HG02852 (cell line): ENCODE data around the gene CHIA.

ENCODE experiments used
- ATAC-seq: cut with Tn5 transposase; IDR thresholded peaks from one replicate; pipeline ENCODE4 v1.9.1; 2021; ENCODE audit warnings: mild to moderate bottlenecking, moderate library complexity; ENCODE audit not compliant: unreplicated experiment

CHIA gene

GRCh38 chr1:111290630-111291029, at the start of gene CHIA:
Gene CHIA, plus strand, starts transcription at chr1:111290851. Its CDS starts 19,617 bp downstream, at chr1:111310468.
- no peak for ATAC-seq

- no peak for ATAC-seq
Measured at GRCh38 chr1:111241797-111242196, 48.9 kb upstream of the CHIA start.

- ATAC-seq, result no peak
Measured at GRCh38 chr1:111242805-111243523, 47.7 kb upstream of the CHIA start.

GRCh38 chr1:111247125-111247838, 43.4 kb upstream of the CHIA start:
- no peak for ATAC-seq

GRCh38 chr1:111249960-111250359, 40.7 kb upstream of the CHIA start:
- no peak for ATAC-seq

GRCh38 chr1:111251570-111251969, 39.1 kb upstream of the CHIA start:
- no peak for ATAC-seq

- no peak for ATAC-seq
Measured at GRCh38 chr1:111252786-111253185, 37.9 kb upstream of the CHIA start.

GRCh38 chr1:111253876-111254275, 36.8 kb upstream of the CHIA start:
- no peak for ATAC-seq

- no peak for ATAC-seq
Measured at GRCh38 chr1:111256988-111257658, 33.5 kb upstream of the CHIA start.

GRCh38 chr1:111267801-111268508, 22.7 kb upstream of the CHIA start:
- no peak for ATAC-seq

- no peak for ATAC-seq
Measured at GRCh38 chr1:111269825-111270406, 20.7 kb upstream of the CHIA start.

GRCh38 chr1:111270771-111271463, 19.7 kb upstream of the CHIA start:
- no peak for ATAC-seq

GRCh38 chr1:111271464-111271801, 19.2 kb upstream of the CHIA start:
- no peak for ATAC-seq

- no peak for ATAC-seq
Measured at GRCh38 chr1:111272081-111272480, 18.6 kb upstream of the CHIA start.

GRCh38 chr1:111274653-111275052, 16.0 kb upstream of the CHIA start:
- ATAC-seq, result no peak

- ATAC-seq, result no peak
Measured at GRCh38 chr1:111275079-111275478, 15.6 kb upstream of the CHIA start.

GRCh38 chr1:111275780-111276433, 14.7 kb upstream of the CHIA start:
- ATAC-seq, result no peak

- ATAC-seq, result no peak
Measured at GRCh38 chr1:111279144-111279543, 11.5 kb upstream of the CHIA start.

- ATAC-seq, result no peak
Measured at GRCh38 chr1:111280267-111280666, 10.4 kb upstream of the CHIA start.

GRCh38 chr1:111281411-111281810, 9.2 kb upstream of the CHIA start:
- ATAC-seq, result no peak
